ENCODE results near the gene CLCN5.

Gene CLCN5

GRCh38 chrX:49912861-49913260 is 9.5 kb upstream of the CLCN5 start:
- no peak for TF ChIP-seq REST (IDR thresholded peaks at IDR 0.05; ENCODE audit: low read depth)
- TF ChIP-seq EP300 (IDR thresholded peaks at IDR 0.05; ENCODE audit: borderline replicate concordance), result no peak
- no peak for TF ChIP-seq TAF1 (IDR thresholded peaks at IDR 0.05; ENCODE audit: low read depth)
- TF ChIP-seq MAX (IDR thresholded peaks at IDR 0.05), result no peak
- no peak for TF ChIP-seq RAD21 (IDR thresholded peaks at IDR 0.05; ENCODE audit: low read depth)
- TF ChIP-seq USF1 (IDR thresholded peaks at IDR 0.05), result no peak
- no peak for TF ChIP-seq CEBPB (IDR thresholded peaks at IDR 0.05)
- no peak for TF ChIP-seq FOXM1 (IDR thresholded peaks at IDR 0.05; ENCODE audit: borderline replicate concordance, low read depth)
- no peak for TF ChIP-seq CREB1 (IDR thresholded peaks at IDR 0.05; ENCODE audit: low read depth)

- TF ChIP-seq CEBPB (IDR thresholded peaks at IDR 0.05) (no peak), RAD21 (IDR thresholded peaks at IDR 0.05; ENCODE audit: low read depth) (peak; percentile 72), TEAD4 (IDR thresholded peaks at IDR 0.05) (no peak), TAF1 (IDR thresholded peaks at IDR 0.05; ENCODE audit: low read depth) (no peak), MAX (IDR thresholded peaks at IDR 0.05) (no peak), EGR1 (IDR thresholded peaks at IDR 0.05) (no peak)
Observed at GRCh38 chrX:49915361-49916222, 6.8 kb upstream of the CLCN5 start.

- TF ChIP-seq REST (IDR thresholded peaks at IDR 0.05; ENCODE audit: low read depth) (no peak), YY1 (IDR thresholded peaks at IDR 0.05; ENCODE audit: low read depth) (no peak), RAD21 (IDR thresholded peaks at IDR 0.05; ENCODE audit: low read depth) (peak; percentile 38), EP300 (IDR thresholded peaks at IDR 0.05; ENCODE audit: borderline replicate concordance) (no peak), FOXM1 (IDR thresholded peaks at IDR 0.05; ENCODE audit: borderline replicate concordance, low read depth) (no peak), MAX (IDR thresholded peaks at IDR 0.05) (no peak)
Observed at GRCh38 chrX:49919617-49920016, 2.8 kb upstream of the CLCN5 start.

- no peak for TF ChIP-seq TCF12 (IDR thresholded peaks at IDR 0.05; ENCODE audit: low read depth)
- no peak for TF ChIP-seq CREB1 (IDR thresholded peaks at IDR 0.05; ENCODE audit: low read depth)
- TF ChIP-seq RAD21 (IDR thresholded peaks at IDR 0.05; ENCODE audit: low read depth), result no peak
- TF ChIP-seq CEBPB (IDR thresholded peaks at IDR 0.05), result no peak
- TF ChIP-seq REST (IDR thresholded peaks at IDR 0.05; ENCODE audit: low read depth), result no peak
- no peak for TF ChIP-seq NFIC (IDR thresholded peaks at IDR 0.05)
- no peak for TF ChIP-seq EGR1 (IDR thresholded peaks at IDR 0.05)
- TF ChIP-seq EP300 (IDR thresholded peaks at IDR 0.05; ENCODE audit: borderline replicate concordance), result no peak
- TF ChIP-seq USF1 (IDR thresholded peaks at IDR 0.05), result no peak
Observed at GRCh38 chrX:49921109-49921508, 1.3 kb upstream of the CLCN5 start.

GRCh38 chrX:49925176-49925575 is 2.8 kb downstream of the CLCN5 start:
- TF ChIP-seq TAF1 (IDR thresholded peaks at IDR 0.05; ENCODE audit: low read depth) (no peak), USF1 (IDR thresholded peaks at IDR 0.05) (no peak), YY1 (IDR thresholded peaks at IDR 0.05; ENCODE audit: low read depth) (no peak), RAD21 (IDR thresholded peaks at IDR 0.05; ENCODE audit: low read depth) (no peak), CEBPB (IDR thresholded peaks at IDR 0.05) (no peak), FOXM1 (IDR thresholded peaks at IDR 0.05; ENCODE audit: borderline replicate concordance, low read depth) (no peak), MAX (IDR thresholded peaks at IDR 0.05) (no peak), NFIC (IDR thresholded peaks at IDR 0.05) (no peak), EGR1 (IDR thresholded peaks at IDR 0.05) (no peak), ZBTB7A (IDR thresholded peaks at IDR 0.05; ENCODE audit: low read depth) (no peak), CREB1 (IDR thresholded peaks at IDR 0.05; ENCODE audit: low read depth) (no peak), REST (IDR thresholded peaks at IDR 0.05; ENCODE audit: low read depth) (no peak), TEAD4 (IDR thresholded peaks at IDR 0.05) (no peak), EP300 (IDR thresholded peaks at IDR 0.05; ENCODE audit: borderline replicate concordance) (no peak), TCF12 (IDR thresholded peaks at IDR 0.05; ENCODE audit: low read depth) (no peak)
